ENCODE results near the gene CFAP410. TPM values are rescaled to one million over a fixed set of nuclear protein-coding genes. Genes with fewer than 3 reads are reported as not detected.
"Not testable (repeated sequence)": the region's sequence is repeated elsewhere in the genome, so short reads cannot be mapped to it uniquely, and the experiment has no call there.

The CFAP410 gene
- total RNA-seq, 1 donor from 2014 or later: 3.6 TPM

DNA sequence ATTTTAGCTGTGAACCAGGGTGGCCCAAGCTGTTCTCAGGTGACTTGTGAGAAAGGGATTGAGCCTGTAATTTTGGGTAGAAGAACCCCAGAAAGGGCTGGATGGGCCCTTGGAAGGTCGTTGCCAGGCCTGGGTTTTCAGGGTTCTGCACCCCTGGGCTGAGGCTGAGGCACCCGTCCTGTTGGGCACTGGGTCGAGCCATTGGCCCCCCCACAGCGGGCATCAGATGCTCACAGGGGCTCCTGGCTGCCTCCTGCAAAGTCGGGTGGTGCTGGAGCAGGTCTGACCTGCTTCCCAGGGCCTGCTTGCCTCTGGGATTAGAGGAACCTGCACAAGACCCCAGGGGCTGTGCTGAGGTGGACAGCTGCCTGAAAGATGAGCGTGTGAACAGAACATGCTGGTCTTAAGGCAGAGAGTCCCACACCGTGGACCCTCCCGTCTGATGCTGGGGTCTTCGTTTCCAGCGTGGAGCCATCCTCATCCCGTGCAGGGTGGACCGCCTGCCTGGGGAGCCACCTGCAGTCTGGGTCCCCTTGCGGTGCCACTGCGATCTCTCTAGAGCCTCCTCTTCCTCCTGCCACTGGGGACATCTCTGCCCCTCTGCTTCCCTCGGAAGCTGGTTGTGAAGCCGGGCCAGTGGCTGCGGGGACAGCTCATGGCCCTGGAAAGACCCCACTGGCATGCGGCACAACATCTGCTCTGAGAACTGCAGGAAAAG lies 12.5 kb upstream of the CFAP410 start:
- no peak for DNase-seq (ENCODE audit: low read depth in 2 of 2)

- DNase-seq (ENCODE audit: low read depth in 2 of 2): no peak
These were observed 11.7 kb upstream of the CFAP410 start for GRCh38 chr21:44350773-44351481.

DNA sequence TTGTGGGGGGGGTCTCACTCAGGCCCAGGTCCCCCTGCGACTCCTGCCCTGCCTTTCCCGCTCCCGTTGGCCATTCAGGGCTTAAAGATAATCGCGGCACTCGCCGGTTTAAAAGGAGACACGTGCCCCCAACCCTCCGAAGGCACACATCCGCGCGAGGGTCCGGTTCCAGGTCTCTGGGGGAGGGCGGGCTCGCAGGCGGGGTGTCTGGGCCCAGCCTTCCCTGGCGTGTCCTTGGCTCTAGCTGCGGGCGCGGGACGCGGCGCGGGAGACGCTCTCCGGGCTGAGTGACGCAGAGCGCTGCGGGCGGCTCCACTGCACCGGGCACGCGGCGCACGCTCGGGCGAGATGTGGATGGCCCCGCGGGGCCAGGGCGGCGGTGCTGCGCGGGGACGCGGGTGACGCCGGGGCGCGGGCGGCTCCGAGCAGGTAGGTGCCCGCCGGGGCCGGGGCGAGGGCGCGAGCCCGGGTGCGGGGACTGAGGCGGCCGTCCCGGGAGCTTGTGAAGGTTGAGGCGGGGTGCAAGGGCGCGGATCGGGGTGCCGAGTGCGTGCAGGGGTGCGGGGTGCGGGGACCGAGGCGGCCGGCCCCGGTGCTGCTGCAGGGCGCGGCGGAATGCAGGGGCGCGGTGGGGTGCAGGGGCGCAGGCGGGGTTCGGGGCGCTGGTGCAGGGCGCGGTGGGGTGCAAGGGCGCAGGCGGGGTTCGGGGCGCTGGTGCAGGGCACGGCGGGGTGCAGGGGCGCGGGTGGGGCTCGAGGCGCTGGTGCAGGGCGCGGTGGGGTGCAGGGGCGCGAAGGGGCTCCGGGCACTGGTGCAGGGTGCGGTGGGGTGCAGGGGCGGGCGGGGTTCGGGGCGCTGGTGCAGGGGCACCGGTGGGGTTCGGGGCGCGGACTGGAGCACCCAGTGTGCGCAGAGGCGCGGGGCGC lies 10.9 kb upstream of the CFAP410 start:
- DNase-seq (ENCODE audit: low read depth in 2 of 2): no peak

DNA sequence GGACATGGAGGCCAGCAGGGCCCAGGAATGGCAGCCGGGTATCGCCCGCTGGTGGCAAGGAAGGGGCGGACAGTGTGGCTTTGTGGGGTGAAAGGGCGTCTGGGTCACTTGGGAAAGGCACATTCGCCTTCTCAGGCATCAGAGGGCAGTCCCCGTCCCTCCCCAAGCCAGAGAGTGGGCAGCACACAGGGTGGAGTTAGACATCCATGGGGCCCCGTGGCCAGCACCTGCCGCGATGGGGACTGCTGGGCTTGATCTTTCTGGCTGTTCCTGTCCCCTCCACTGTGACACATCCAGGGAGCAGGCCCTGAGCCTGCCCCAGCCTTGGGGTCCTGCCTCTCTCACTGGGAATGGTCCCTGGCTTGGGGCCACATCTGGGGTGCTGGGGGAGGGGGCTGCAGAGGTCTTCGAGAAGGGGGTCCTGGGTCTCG lies 10.2 kb upstream of the CFAP410 start:
- no peak for DNase-seq (ENCODE audit: low read depth in 2 of 2)

DNA sequence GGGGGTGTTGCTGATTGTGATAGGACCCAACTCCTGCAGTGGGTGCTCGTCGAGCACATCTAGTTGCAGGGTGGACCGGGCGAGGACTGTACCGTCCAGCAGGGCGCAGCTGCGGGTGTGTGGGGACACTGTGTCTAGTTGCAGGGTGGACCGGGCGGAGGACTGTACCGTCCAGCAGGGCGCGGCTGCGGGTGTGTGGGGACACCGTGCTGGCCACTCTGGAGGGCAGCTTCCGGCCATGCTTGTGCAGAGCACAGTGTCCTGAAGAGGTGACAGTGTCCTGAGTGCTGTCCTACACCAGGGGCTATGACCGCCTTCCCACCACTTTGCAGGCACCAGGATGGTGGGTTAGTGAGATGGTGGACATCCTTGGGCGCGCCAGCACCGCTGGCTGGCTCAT lies 9.7 kb upstream of the CFAP410 start:
- DNase-seq (ENCODE audit: low read depth in 2 of 2): no peak

GRCh38 chr21:44347911-44348451 lies 8.8 kb upstream of the CFAP410 start:
- DNase-seq (ENCODE audit: low read depth in 2 of 2): no peak

GRCh38 chr21:44345495-44345894 lies 6.3 kb upstream of the CFAP410 start:
- no peak for DNase-seq (ENCODE audit: low read depth in 2 of 2)

GRCh38 chr21:44344541-44345183 lies 5.5 kb upstream of the CFAP410 start:
- no peak for DNase-seq (ENCODE audit: low read depth in 2 of 2)

DNA sequence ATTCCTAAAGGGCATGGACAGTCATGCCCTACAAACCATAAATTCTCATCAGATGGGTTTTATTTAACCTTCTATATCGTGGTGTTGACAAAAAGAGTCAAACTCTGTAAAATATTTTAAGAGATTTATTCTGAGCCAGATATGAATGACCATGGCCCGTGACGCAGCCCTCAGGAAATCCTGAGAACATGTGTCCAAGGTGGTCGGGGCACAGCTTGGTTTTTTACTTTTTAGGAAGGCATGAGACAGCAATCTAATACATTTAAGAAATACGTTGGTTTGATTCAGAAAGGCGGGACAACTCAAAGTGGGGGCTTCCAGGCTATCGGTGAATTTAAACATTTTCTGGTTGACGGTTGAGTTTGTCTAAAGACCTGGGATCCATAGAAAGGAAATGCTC lies 3.8 kb upstream of the CFAP410 start:
- not testable (repeated sequence) for DNase-seq (ENCODE audit: low read depth in 2 of 2)

GRCh38 chr21:44341726-44342458 lies 2.7 kb upstream of the CFAP410 start:
- DNase-seq (ENCODE audit: low read depth in 2 of 2): not testable (repeated sequence)

GRCh38 chr21:44337941-44338895 lies 972 bp downstream of the CFAP410 start:
- DNase-seq (ENCODE audit: low read depth in 2 of 2): peak; percentile 51 to 78

- no peak for DNase-seq (ENCODE audit: low read depth in 2 of 2)
These were observed 1.7 kb downstream of the CFAP410 start for GRCh38 chr21:44337449-44337848.

GRCh38 chr21:44335266-44336059 lies 3.7 kb downstream of the CFAP410 start:
- no peak for DNase-seq (ENCODE audit: low read depth in 2 of 2)

GRCh38 chr21:44334329-44335030 lies 4.7 kb downstream of the CFAP410 start:
- no peak for DNase-seq (ENCODE audit: low read depth in 2 of 2)

- DNase-seq (ENCODE audit: low read depth in 2 of 2): no peak
These were observed 5.5 kb downstream of the CFAP410 start for GRCh38 chr21:44333509-44334328.

GRCh38 chr21:44332965-44333364 lies 6.2 kb downstream of the CFAP410 start:
- no peak for DNase-seq (ENCODE audit: low read depth in 2 of 2)

GRCh38 chr21:44332383-44332782 lies 6.8 kb downstream of the CFAP410 start:
- DNase-seq (ENCODE audit: low read depth in 2 of 2): no peak

All from dermis microvascular lymphatic vessel endothelial cell (primary cell).